WTC11 (cell line): ENCODE results near the gene MRPL40. TPM values are rescaled to one million over a fixed set of nuclear protein-coding genes. Genes with fewer than 3 reads are reported as not detected.
"Not testable (repeated sequence)": the region's sequence is repeated elsewhere in the genome, so short reads cannot be mapped to it uniquely, and the experiment has no call there.

ENCODE experiments used
- ATAC-seq: fragments of 200-7000 bp; cut with Tn5 transposase; 2 replicates; pipeline ENCODE4 v1.10.0; 2021; ENCODE audit warnings: mild to moderate bottlenecking, moderate library complexity
- CTCF ChIA-PET: fragments of 300-600 bp; sonication (Branson Sonifier 250); formaldehyde crosslinking; loops from one replicate; lab custom pipeline; 2021; ENCODE audit warnings: antibody characterized with exemption; lab: Charles Lee
- POLR2A ChIA-PET: fragments of 350-600 bp; sonication (Branson Sonifier 250); formaldehyde crosslinking; loops from one replicate; lab custom pipeline; 2021; ENCODE audit warnings: antibody characterized with exemption; lab: Charles Lee
- DNase-seq: peaks from one replicate; pipeline ENCODE4 v3.0.0; 2021; ENCODE audit warnings: low spot score
- H3K27ac Mint-ChIP-seq: 2 replicates; pipeline ENCODE4 v1.8.0; 2021; ENCODE audit warnings: mixed read lengths
- H3K27me3 Mint-ChIP-seq: 2 replicates; pipeline ENCODE4 v1.8.0; 2021; ENCODE audit warnings: low read depth, mild to moderate bottlenecking, moderate library complexity, mixed read lengths
- H3K36me3 Mint-ChIP-seq: 2 replicates; pipeline ENCODE4 v1.8.0; 2021; ENCODE audit warnings: mixed read lengths
- H3K4me1 Mint-ChIP-seq: 2 replicates; pipeline ENCODE4 v1.8.0; 2022; ENCODE audit warnings: mixed read lengths
- H3K4me3 Mint-ChIP-seq: 2 replicates; pipeline ENCODE4 v1.8.0; 2021; ENCODE audit warnings: mild to moderate bottlenecking, moderate library complexity, mixed read lengths
- H3K9me3 Mint-ChIP-seq: 2 replicates; pipeline ENCODE4 v1.8.0; 2021; ENCODE audit warnings: mixed read lengths
- CREM ChIP-seq: sonication (generic); formaldehyde crosslinking; IDR thresholded peaks from 2 replicates; pipeline ENCODE4 v1.8.1; 2022; ENCODE audit warnings: mild to moderate bottlenecking, missing genetic modification reagents, moderate library complexity
- E2F5 ChIP-seq: sonication (generic); formaldehyde crosslinking; IDR thresholded peaks from 2 replicates; pipeline ENCODE4 v1.8.1; 2022; ENCODE audit warnings: mild to moderate bottlenecking, moderate library complexity, missing genetic modification reagents
- ERG ChIP-seq: fragments of 250-450 bp; sonication (Bioruptor Pico); IDR thresholded peaks from 2 replicates; pipeline ENCODE4 v1.8.0; 2021; ENCODE audit warnings: mild to moderate bottlenecking
- ETV6 ChIP-seq: sonication (generic); formaldehyde crosslinking; IDR thresholded peaks from 2 replicates; pipeline ENCODE4 v1.8.1; 2022; ENCODE audit warnings: mild to moderate bottlenecking, missing genetic modification reagents
- GABPB1 ChIP-seq: sonication (generic); formaldehyde crosslinking; IDR thresholded peaks from 2 replicates; pipeline ENCODE4 v1.8.1; 2023; ENCODE audit warnings: mild to moderate bottlenecking, missing genetic modification reagents
- JAZF1 ChIP-seq: fragments of 250-450 bp; sonication (Bioruptor Pico); IDR thresholded peaks from 2 replicates; pipeline ENCODE4 v1.9.0; 2021; ENCODE audit warnings: moderate library complexity, mild to moderate bottlenecking, inconsistent platforms
- SP1 ChIP-seq: sonication (generic); formaldehyde crosslinking; conservative IDR thresholded peaks from 2 replicates; pipeline ENCODE4 v1.8.1; 2022; ENCODE audit warnings: missing genetic modification reagents
- TP53 ChIP-seq: sonication (generic); formaldehyde crosslinking; IDR thresholded peaks from 2 replicates; pipeline ENCODE4 v1.8.1; 2023; ENCODE audit warnings: mild to moderate bottlenecking, missing genetic modification reagents
- USF2 ChIP-seq: sonication (generic); formaldehyde crosslinking; IDR thresholded peaks from 2 replicates; pipeline ENCODE4 v1.8.1; 2023; ENCODE audit warnings: mild to moderate bottlenecking, missing genetic modification reagents, moderate library complexity
- ZNF138 ChIP-seq: sonication (generic); formaldehyde crosslinking; conservative IDR thresholded peaks from 2 replicates; pipeline ENCODE4 v1.8.1; 2022; ENCODE audit warnings: mild to moderate bottlenecking, moderate library complexity, missing genetic modification reagents
- ZNF423 ChIP-seq: fragments of 250-450 bp; sonication (Bioruptor Pico); IDR thresholded peaks from 2 replicates; pipeline ENCODE4 v2.1.2; 2022; ENCODE audit warnings: mild to moderate bottlenecking, moderate library complexity
- ZNF512 ChIP-seq: sonication (generic); formaldehyde crosslinking; IDR thresholded peaks from 2 replicates; pipeline ENCODE4 v1.8.1; 2022; ENCODE audit warnings: missing genetic modification reagents, borderline replicate concordance
- ZNF671 ChIP-seq: fragments of 250-450 bp; sonication (Bioruptor Pico); IDR thresholded peaks from 2 replicates; pipeline ENCODE4 v1.8.0; 2021; ENCODE audit warnings: mild to moderate bottlenecking
- ZSCAN18 ChIP-seq: fragments of 250-450 bp; sonication (Bioruptor Pico); IDR thresholded peaks from 2 replicates; pipeline ENCODE4 v2.1.2; 2022; ENCODE audit warnings: mild to moderate bottlenecking, moderate library complexity
- total RNA-seq: library from RNA; stranded (reverse); gene quantifications from 3 replicates; pipeline ENCODE4 v1.2.3, GENCODE V29; 2021

MRPL40 gene
- total RNA-seq, 1 experiment from 2014 or later = 19.2 TPM

GRCh38 chr22:19445279-19445982 is 13.1 kb downstream of the MRPL40 start:
- H3K4me1 Mint-ChIP-seq = peaks cover 16% of the 10 kb centered on the region
- H3K36me3 Mint-ChIP-seq = peaks cover 18% of the 10 kb centered on the region
- H3K4me3 Mint-ChIP-seq, CTCF ChIA-PET, DNase-seq, H3K9me3 Mint-ChIP-seq, H3K27me3 Mint-ChIP-seq, H3K27ac Mint-ChIP-seq, ATAC-seq: not testable (repeated sequence)
- POLR2A ChIA-PET = interaction anchor here (0.5 kb wide), 1 partner anchor 276 kb away, joined by 3 read pairs; no protein-coding TSS in a partner anchor

- peaks cover 29% of the 10 kb centered on the region for H3K36me3 Mint-ChIP-seq
- peak; percentile 65 for ATAC-seq
- peak overlapping the region; percentile 96 for H3K27ac Mint-ChIP-seq
These were observed 14.4 kb downstream of the MRPL40 start for GRCh38 chr22:19446603-19447329.

More at GRCh38 chr22:19446603-19447329, 14.4 kb downstream of the MRPL40 start:
- no peaks in the 10 kb centered on the region for H3K9me3 Mint-ChIP-seq
- CTCF ChIA-PET = interaction anchor here (0.8 to 2.8 kb wide), 4 partner anchors 16 to 183 kb away, joined by 3 to 12 read pairs (median 3); no protein-coding TSS in a partner anchor
- no peak for DNase-seq
- TF ChIP-seq ZNF671 (CRISPR knock-in tag) (no peak), ZNF512 (CRISPR knock-in tag) (no peak), ERG (no peak), CREM (CRISPR knock-in tag) (no peak), ETV6 (CRISPR knock-in tag) (no peak), GABPB1 (CRISPR knock-in tag) (no peak), ZNF423 (CRISPR knock-in tag) (no peak), SP1 (CRISPR knock-in tag) (no peak), E2F5 (no peak), USF2 (CRISPR knock-in tag) (no peak), JAZF1 (CRISPR knock-in tag) (no peak), ZSCAN18 (CRISPR knock-in tag) (no peak), TP53 (no peak), ZNF138 (CRISPR knock-in tag) (no peak)
- TF ChIP-seq, all 79 proteins: peak for 0
- H3K4me3 Mint-ChIP-seq = peak overlapping the region; percentile 92
- POLR2A ChIA-PET = interaction anchor here (1.2 to 2.0 kb wide), 3 partner anchors 15 to 267 kb away, joined by 4 to 13 read pairs (median 4); partner anchors contain the start of genes CDC45, HIRA and MRPL40
- peaks cover 8% of the 10 kb centered on the region for H3K27me3 Mint-ChIP-seq
- peaks cover 16% of the 10 kb centered on the region for H3K4me1 Mint-ChIP-seq
